ENCODE measurements around the gene EHD1. TPM values are rescaled to one million over a fixed set of nuclear protein-coding genes. Genes with fewer than 3 reads are reported as not detected.

The EHD1 gene
- total RNA-seq, 2 donors from 2014 or later = 67.4 to 140 TPM

GRCh38 chr11:64893194-64894069 lies 15.0 kb upstream of the EHD1 start:
- Histone ChIP-seq H3K36me3 (peaks cover 13% of the 10 kb centered on the region), H3K27me3 (replicated peaks; ENCODE audit: insufficient read depth) (no peaks in the 10 kb centered on the region), H3K9me3 (no peaks in the 10 kb centered on the region), H3K27ac (no peak overlapping the region), H3K4me3 (no peak overlapping the region), H3K4me1 (ENCODE audit: control insufficient read depth in 1 of 2, low read depth in 2 of 2) (no peaks in the 10 kb centered on the region)
- ATAC-seq (ENCODE audit: insufficient number of reproducible peaks, low FRiP score, low read depth) = no peak
- no peak for DNase-seq (ENCODE audit: low spot score)
- TF ChIP-seq CTCF (IDR thresholded peaks at IDR 0.05) = no peak

- peaks cover 7% of the 10 kb centered on the region for H3K36me3 ChIP-seq
- no peak overlapping the region for H3K27ac ChIP-seq
- peaks cover 0 to 6% of the 10 kb centered on the region in 2 donors for H3K4me1 ChIP-seq (ENCODE audit: control insufficient read depth in 1 of 2, low read depth in 2 of 2)
- H3K4me3 ChIP-seq = no peak overlapping the region
- no peaks in the 10 kb centered on the region for H3K27me3 ChIP-seq (replicated peaks; ENCODE audit: insufficient read depth)
- ATAC-seq (ENCODE audit: insufficient number of reproducible peaks, low FRiP score, low read depth) (no peak), DNase-seq (ENCODE audit: low spot score) (no peak)
- no peak for TF ChIP-seq CTCF (IDR thresholded peaks at IDR 0.05)
- no peaks in the 10 kb centered on the region for H3K9me3 ChIP-seq
Measured at GRCh38 chr11:64892838-64893193, 14.4 kb upstream of the EHD1 start.

- Histone ChIP-seq H3K27me3 (replicated peaks; ENCODE audit: insufficient read depth) (no peaks in the 10 kb centered on the region), H3K27ac (no peak overlapping the region), H3K4me1 (ENCODE audit: control insufficient read depth in 1 of 2, low read depth in 2 of 2) (peaks cover 0 to 10% of the 10 kb centered on the region in 2 donors), H3K9me3 (no peaks in the 10 kb centered on the region), H3K4me3 (no peak overlapping the region), H3K36me3 (peaks cover 3% of the 10 kb centered on the region)
- DNase-seq (ENCODE audit: low spot score) = no peak
- no peak for ATAC-seq (ENCODE audit: insufficient number of reproducible peaks, low FRiP score, low read depth)
- TF ChIP-seq CTCF (IDR thresholded peaks at IDR 0.05) = no peak
Measured at GRCh38 chr11:64892411-64892831, 14.0 kb upstream of the EHD1 start.

- no peak overlapping the region for H3K27ac ChIP-seq
Measured at GRCh38 chr11:64891880-64892279, 13.5 kb upstream of the EHD1 start.

More at GRCh38 chr11:64891880-64892279, 13.5 kb upstream of the EHD1 start:
- no peak for TF ChIP-seq CTCF (IDR thresholded peaks at IDR 0.05)
- Histone ChIP-seq H3K9me3 (no peaks in the 10 kb centered on the region), H3K4me1 (ENCODE audit: control insufficient read depth in 1 of 2, low read depth in 2 of 2) (peaks cover 0 to 11% of the 10 kb centered on the region in 2 donors), H3K27me3 (replicated peaks; ENCODE audit: insufficient read depth) (no peaks in the 10 kb centered on the region), H3K36me3 (no peaks in the 10 kb centered on the region), H3K4me3 (no peak overlapping the region)
- ATAC-seq (ENCODE audit: insufficient number of reproducible peaks, low FRiP score, low read depth) (no peak), DNase-seq (ENCODE audit: low spot score) (no peak)

Measured in thoracic aorta (tissue), 2 donors.